K562 (cell line): ENCODE measurements around the gene OXSR1. TPM values are rescaled to one million over a fixed set of nuclear protein-coding genes. Genes with fewer than 3 reads are reported as not detected.
A peak's percentile ranks its signal among the peaks of the same experiment; 100 is the strongest.

Experiments
- ARNT ChIP-seq, 2 experiments: fragments of 450-650 bp; IDR thresholded peaks; 2 replicates each; pipeline ENCODE4 v1.6.1; 2016; ENCODE audit warnings: mild to moderate bottlenecking in 1 of 2
- EGR1 ChIP-seq: fragments of 450-650 bp; conservative IDR thresholded peaks from 2 replicates; pipeline ENCODE4 v1.6.1; 2017; ENCODE audit warnings: mild to moderate bottlenecking
- MEF2A ChIP-seq: IDR thresholded peaks from 2 replicates; pipeline ENCODE4 v1.6.1; 2011; ENCODE audit warnings: low read depth, mild to moderate bottlenecking, low read length, moderate library complexity; ENCODE audit not compliant: control insufficient read depth
- MYC ChIP-seq, 2 experiments: fragments of 250-450 bp in 1 of 2; sonication (Bioruptor Pico) in 1 of 2; IDR thresholded peaks; 2 replicates each; pipeline versions ENCODE4 v1.5.1 to v1.6.1; 2012 to 2021; ENCODE audit warnings: low read depth in 2 of 2, borderline replicate concordance in 1 of 2, improper control_type of control experiment in 1 of 2, low read length in 1 of 2, mild to moderate bottlenecking in 1 of 2, moderate library complexity in 1 of 2
- NFXL1 ChIP-seq: fragments of 450-650 bp; formaldehyde crosslinking; IDR thresholded peaks from 2 replicates; pipeline ENCODE4 v1.4.0; 2021; ENCODE audit warnings: mild to moderate bottlenecking
- PHB ChIP-seq: fragments of 250-450 bp; sonication (Bioruptor Pico); IDR thresholded peaks from 2 replicates; pipeline ENCODE4 v1.5.0; 2021
- ZBTB17 ChIP-seq: fragments of 450-650 bp; formaldehyde crosslinking; IDR thresholded peaks from 2 replicates; pipeline ENCODE4 v1.4.0; 2020; ENCODE audit warnings: mild to moderate bottlenecking
- ZNF707 ChIP-seq: fragments of 250-450 bp; sonication (Bioruptor Pico); conservative IDR thresholded peaks from 2 replicates; pipeline ENCODE4 v1.8.0; 2022; ENCODE audit warnings: inconsistent platforms, mild to moderate bottlenecking, moderate library complexity
- ZZZ3 ChIP-seq: fragments of 450-650 bp; IDR thresholded peaks from 2 replicates; pipeline ENCODE4 v1.6.1; 2016; ENCODE audit warnings: antibody characterized with exemption, mild to moderate bottlenecking, moderate library complexity
- polyA plus RNA-seq, 8 experiments: library from polyadenylated mRNA; depleted of rRNA in 4 of 8; stranded (reverse) in 5 of 8; unstranded in 3 of 8; fragments of >200 nt; fragmentation: Nextera tagmentation in 2 of 8; fragmentation: Illumina TruSeq in 1 of 8; extraction: Ambion mirVana in 2 of 8; extraction: Trizol in 1 of 8; gene quantifications; 2 replicates each; pipeline versions ENCODE4 v1.2.1 to v1.2.3, GENCODE V29; 2011 to 2014; ENCODE audit warnings: inconsistent platforms in 1 of 8, missing spikeins in 1 of 8
- total RNA-seq, 7 experiments: library from RNA; depleted of rRNA in 6 of 7; stranded (reverse); fragments of >200 nt in 6 of 7; fragmentation: Illumina TruSeq in 2 of 7; extraction: Trizol in 2 of 7; gene quantifications; 2 replicates each; pipeline versions ENCODE4 v1.2.1 to v1.2.3, GENCODE V29; 2011 to 2021; ENCODE audit warnings: low replicate concordance in 1 of 7
- TF ChIP-seq, protein P1 (sequence below): sonication (generic); formaldehyde crosslinking; IDR thresholded peaks from 2 replicates; pipeline ENCODE4 v1.8.0; 2023; ENCODE audit warnings: mild to moderate bottlenecking, missing genetic modification reagents
- TF ChIP-seq, protein P2 (sequence below), 2 experiments: fragments of 200-800 bp in 1 of 2; sonication (Bioruptor generic) in 1 of 2; sonication (generic) in 1 of 2; formaldehyde crosslinking in 1 of 2; IDR thresholded peaks in 1 of 2; conservative IDR thresholded peaks in 1 of 2; 2 replicates each; pipeline versions ENCODE4 v1.5.0 to v1.6.1; 2016 to 2020; ENCODE audit warnings: missing compliant biosample characterization in 1 of 2, missing genetic modification characterization in 1 of 2, missing genetic modification reagents in 1 of 2
- TF ChIP-seq, protein P3 (sequence below): fragments of 250-450 bp; sonication (Bioruptor Pico); IDR thresholded peaks from 2 replicates; pipeline ENCODE4 v1.5.0; 2021; ENCODE audit warnings: mild to moderate bottlenecking, moderate library complexity
- TF ChIP-seq, protein P4 (sequence below): fragments of 250-450 bp; sonication (Bioruptor Pico); IDR thresholded peaks from 2 replicates; pipeline ENCODE4 v1.9.0; 2021; ENCODE audit warnings: mild to moderate bottlenecking, inconsistent platforms

Gene OXSR1
- total and polyA plus RNA-seq, 9 of the 15 experiments (the other 6 are each of a cell fraction or from before 2014, with no cell fraction given), result 15.7 to 87.6 (median 48.7) TPM

DNA sequence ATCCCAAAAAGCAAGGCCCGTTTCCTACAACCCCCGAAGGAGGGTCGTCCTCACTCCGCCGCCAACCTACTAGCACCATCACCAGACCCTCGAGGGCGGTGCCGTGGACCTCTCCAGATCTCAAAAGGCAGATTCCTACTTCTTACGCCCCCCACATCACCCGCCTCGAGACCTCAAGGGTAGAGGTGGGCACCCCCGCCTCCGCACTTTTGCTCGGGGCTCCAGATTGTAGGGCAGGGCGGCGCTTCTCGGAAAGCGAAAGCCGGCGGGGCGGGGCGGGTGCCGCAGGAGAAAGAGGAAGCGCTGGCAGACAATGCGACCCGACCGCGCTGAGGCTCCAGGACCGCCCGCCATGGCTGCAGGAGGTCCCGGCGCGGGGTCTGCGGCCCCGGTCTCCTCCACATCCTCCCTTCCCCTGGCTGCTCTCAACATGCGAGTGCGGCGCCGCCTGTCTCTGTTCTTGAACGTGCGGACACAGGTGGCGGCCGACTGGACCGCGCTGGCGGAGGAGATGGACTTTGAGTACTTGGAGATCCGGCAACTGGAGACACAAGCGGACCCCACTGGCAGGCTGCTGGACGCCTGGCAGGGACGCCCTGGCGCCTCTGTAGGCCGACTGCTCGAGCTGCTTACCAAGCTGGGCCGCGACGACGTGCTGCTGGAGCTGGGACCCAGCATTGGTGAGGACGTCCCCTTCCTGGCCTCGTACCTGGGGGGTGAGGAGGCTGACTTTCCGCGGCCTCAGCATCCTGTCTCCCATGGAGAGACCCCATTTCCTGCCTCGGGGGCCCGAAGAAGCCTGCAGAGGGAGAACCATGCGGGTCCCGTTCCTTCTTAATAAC lies 26.8 kb upstream of the OXSR1 start, which contains the start of gene MYD88 (continued):
- TF ChIP-seq, protein P1, sequence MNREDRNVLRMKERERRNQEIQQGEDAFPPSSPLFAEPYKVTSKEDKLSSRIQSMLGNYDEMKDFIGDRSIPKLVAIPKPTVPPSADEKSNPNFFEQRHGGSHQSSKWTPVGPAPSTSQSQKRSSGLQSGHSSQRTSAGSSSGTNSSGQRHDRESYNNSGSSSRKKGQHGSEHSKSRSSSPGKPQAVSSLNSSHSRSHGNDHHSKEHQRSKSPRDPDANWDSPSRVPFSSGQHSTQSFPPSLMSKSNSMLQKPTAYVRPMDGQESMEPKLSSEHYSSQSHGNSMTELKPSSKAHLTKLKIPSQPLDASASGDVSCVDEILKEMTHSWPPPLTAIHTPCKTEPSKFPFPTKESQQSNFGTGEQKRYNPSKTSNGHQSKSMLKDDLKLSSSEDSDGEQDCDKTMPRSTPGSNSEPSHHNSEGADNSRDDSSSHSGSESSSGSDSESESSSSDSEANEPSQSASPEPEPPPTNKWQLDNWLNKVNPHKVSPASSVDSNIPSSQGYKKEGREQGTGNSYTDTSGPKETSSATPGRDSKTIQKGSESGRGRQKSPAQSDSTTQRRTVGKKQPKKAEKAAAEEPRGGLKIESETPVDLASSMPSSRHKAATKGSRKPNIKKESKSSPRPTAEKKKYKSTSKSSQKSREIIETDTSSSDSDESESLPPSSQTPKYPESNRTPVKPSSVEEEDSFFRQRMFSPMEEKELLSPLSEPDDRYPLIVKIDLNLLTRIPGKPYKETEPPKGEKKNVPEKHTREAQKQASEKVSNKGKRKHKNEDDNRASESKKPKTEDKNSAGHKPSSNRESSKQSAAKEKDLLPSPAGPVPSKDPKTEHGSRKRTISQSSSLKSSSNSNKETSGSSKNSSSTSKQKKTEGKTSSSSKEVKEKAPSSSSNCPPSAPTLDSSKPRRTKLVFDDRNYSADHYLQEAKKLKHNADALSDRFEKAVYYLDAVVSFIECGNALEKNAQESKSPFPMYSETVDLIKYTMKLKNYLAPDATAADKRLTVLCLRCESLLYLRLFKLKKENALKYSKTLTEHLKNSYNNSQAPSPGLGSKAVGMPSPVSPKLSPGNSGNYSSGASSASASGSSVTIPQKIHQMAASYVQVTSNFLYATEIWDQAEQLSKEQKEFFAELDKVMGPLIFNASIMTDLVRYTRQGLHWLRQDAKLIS (CRISPR knock-in tag), result peak; percentile 48; the same call in 1 of the 2 replicates
- TF ChIP-seq ZZZ3, result no peak
- peak; percentile 75 for TF ChIP-seq MYC (IDR thresholded peaks at IDR 0.05; ENCODE audit: low read depth, low read length)
- TF ChIP-seq MYC (CRISPR knock-in tag; IDR thresholded peaks at IDR 0.05; ENCODE audit: borderline replicate concordance, low read depth), result peak; percentile 92; the same call in 1 of the 2 replicates
- no peak for TF ChIP-seq MEF2A
- TF ChIP-seq ZBTB17 (CRISPR knock-in tag), result peak; percentile 19; the same call in 1 of the 2 replicates
- TF ChIP-seq PHB (CRISPR knock-in tag), result no peak
- TF ChIP-seq, protein P2, sequence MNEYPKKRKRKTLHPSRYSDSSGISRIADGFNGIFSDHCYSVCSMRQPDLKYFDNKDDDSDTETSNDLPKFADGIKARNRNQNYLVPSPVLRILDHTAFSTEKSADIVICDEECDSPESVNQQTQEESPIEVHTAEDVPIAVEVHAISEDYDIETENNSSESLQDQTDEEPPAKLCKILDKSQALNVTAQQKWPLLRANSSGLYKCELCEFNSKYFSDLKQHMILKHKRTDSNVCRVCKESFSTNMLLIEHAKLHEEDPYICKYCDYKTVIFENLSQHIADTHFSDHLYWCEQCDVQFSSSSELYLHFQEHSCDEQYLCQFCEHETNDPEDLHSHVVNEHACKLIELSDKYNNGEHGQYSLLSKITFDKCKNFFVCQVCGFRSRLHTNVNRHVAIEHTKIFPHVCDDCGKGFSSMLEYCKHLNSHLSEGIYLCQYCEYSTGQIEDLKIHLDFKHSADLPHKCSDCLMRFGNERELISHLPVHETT (CRISPR knock-in tag; conservative IDR thresholded peaks at IDR 0.05 in 1 of 2, IDR thresholded peaks at IDR 0.05 in 1 of 2), result 0 out of 4 replicates have a peak, but pooled peaks of 1 of the 2 experiments have one; percentile 28
- TF ChIP-seq ZNF707, result no peak
- TF ChIP-seq EGR1, result peak; percentile 96
- TF ChIP-seq, protein P3, sequence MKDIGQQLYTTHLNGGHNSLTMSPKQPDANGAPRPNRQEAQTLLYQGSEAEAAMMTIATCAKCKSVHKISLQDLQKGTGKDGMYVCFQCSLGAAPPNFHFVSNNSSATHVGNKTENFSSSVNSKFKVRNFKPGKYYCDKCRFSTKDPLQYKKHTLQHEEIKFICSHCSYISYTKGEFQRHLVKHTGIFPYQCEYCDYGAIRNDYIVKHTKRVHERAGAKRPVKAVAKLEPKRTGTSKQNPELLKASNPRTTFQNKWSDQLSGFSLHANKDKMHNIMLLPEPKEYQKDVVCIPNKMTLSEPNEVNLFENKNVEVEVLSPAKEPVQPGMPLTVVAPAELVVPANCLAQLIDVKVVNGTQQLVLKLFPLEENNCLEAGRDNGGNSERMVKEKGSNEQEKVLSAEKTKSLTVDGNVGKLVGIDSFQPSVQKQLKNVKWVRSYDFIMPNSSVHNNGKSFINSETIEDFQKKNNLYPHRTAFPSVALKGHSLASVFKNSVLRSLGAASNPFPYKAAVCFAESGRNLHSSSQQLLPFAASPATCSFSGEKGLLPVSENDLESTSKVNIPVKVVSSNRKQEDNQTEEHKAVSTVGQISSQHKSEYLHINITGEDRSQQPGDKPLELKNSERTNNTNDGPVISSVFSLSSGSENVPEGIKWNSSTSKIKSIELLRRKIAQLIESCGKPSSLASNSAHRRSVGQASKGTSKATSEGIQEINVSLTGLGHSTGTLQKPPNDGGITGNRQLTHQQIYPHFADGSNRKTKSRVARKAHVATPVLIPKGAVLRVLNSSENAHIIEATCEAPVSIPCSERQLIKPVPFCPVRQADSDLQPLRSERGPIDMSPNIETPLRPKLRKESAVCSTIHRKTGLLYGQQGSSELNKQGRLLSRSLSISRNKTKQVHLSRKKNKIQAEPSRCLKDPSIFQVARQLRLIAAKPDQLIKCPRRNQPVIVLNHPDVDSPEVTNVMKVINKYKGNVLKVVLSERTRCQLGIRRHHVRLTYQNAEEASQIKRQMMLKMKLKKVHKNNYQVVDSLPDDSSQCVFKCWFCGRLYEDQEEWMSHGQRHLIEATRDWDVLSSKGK, result no peak
- no peak for TF ChIP-seq ARNT (IDR thresholded peaks at IDR 0.05)
- TF ChIP-seq, protein P4, sequence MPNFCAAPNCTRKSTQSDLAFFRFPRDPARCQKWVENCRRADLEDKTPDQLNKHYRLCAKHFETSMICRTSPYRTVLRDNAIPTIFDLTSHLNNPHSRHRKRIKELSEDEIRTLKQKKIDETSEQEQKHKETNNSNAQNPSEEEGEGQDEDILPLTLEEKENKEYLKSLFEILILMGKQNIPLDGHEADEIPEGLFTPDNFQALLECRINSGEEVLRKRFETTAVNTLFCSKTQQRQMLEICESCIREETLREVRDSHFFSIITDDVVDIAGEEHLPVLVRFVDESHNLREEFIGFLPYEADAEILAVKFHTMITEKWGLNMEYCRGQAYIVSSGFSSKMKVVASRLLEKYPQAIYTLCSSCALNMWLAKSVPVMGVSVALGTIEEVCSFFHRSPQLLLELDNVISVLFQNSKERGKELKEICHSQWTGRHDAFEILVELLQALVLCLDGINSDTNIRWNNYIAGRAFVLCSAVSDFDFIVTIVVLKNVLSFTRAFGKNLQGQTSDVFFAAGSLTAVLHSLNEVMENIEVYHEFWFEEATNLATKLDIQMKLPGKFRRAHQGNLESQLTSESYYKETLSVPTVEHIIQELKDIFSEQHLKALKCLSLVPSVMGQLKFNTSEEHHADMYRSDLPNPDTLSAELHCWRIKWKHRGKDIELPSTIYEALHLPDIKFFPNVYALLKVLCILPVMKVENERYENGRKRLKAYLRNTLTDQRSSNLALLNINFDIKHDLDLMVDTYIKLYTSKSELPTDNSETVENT (CRISPR knock-in tag), result peak; percentile 61
- no peak for TF ChIP-seq NFXL1 (CRISPR knock-in tag)
